Right lobe of liver (tissue), 6 donors: Measurements from ENCODE around the gene CACNA1E. TPM values are rescaled to one million over a fixed set of nuclear protein-coding genes. Genes with fewer than 3 reads are reported as not detected.

Source experiments
- ATAC-seq, 4 donors: fragments of 200-7000 bp; cut with Tn5 transposase; one replicate each; pipeline ENCODE4 v1.9.1; 2020; ENCODE audit warnings: mild to moderate bottlenecking in 4 of 4, moderate library complexity in 4 of 4
- DNase-seq, 3 donors: peaks; one replicate each; pipeline ENCODE4 v3.0.0-alpha.2; 2020
- H3K27ac ChIP-seq, 3 donors: fragments of 200-600 bp; one replicate each; pipeline ENCODE4 v1.8.0; 2022
- H3K27me3 ChIP-seq, 2 donors: fragments of 200-600 bp; one replicate each; pipeline ENCODE4 v1.8.0; 2022
- H3K36me3 ChIP-seq, 4 donors: fragments of 200-600 bp; sonication (generic) in 1 of 4; one replicate each; pipeline versions ENCODE4 v1.5.1 to v1.8.0; 2017 to 2022; ENCODE audit warnings: control low read depth in 1 of 4
- H3K4me1 ChIP-seq, 4 donors: fragments of 200-600 bp; sonication (generic) in 1 of 4; one replicate each; pipeline versions ENCODE4 v1.5.1 to v1.8.0; 2017 to 2022; ENCODE audit warnings: control low read depth in 1 of 4
- H3K4me3 ChIP-seq, 3 donors: fragments of 200-600 bp; one replicate each; pipeline ENCODE4 v1.8.0; 2022
- H3K9me3 ChIP-seq, 4 donors: fragments of 200-600 bp; sonication (generic) in 1 of 4; one replicate each; pipeline versions ENCODE4 v1.5.1 to v1.8.0; 2017 to 2022; ENCODE audit warnings: control low read depth in 1 of 4
- CTCF ChIP-seq, 4 donors: fragments of 200-600 bp in 3 of 4; fragments of 450-650 bp in 1 of 4; IDR thresholded peaks; one replicate each; pipeline versions ENCODE4 v1.5.1 to v1.8.0; 2016 to 2022; ENCODE audit warnings: antibody characterized with exemption in 4 of 4, mild to moderate bottlenecking in 2 of 4
- POLR2A ChIP-seq: fragments of 450-650 bp; IDR thresholded peaks from one replicate; pipeline ENCODE4 v1.6.1; 2017; ENCODE audit warnings: antibody characterized with exemption, mild to moderate bottlenecking
- WGBS: methylation state at CpG from one replicate; pipeline ENCODE4 v1.1.6; 2018; ENCODE audit warnings: low coverage, low lambda C conversion rate; ENCODE audit not compliant: insufficient coverage; ENCODE audit errors: missing lambda C conversion rate; 5-methylcytosine and 5-hydroxymethylcytosine counted together
- intact Hi-C, 2 donors: fragments of 100-400 bp; cut with DNase I; formaldehyde crosslinking; loops; one replicate each; pipeline versions ENCODE4 v1.11.2 to v1.14.1; 2022
- total RNA-seq, 6 experiments: library from RNA; depleted of rRNA in 2 of 6; stranded (reverse); fragments of >200 nt in 2 of 6; fragmentation: NEBNext Ultra II Directional in 3 of 6; extraction: Animal tissue kit (Norgen Biotek cat#: 25700) in 3 of 6; gene quantifications; one replicate each; pipeline versions ENCODE4 v1.1.0 to v1.2.4, GENCODE V29; 2016 to 2023
- donor health status: DM: no; HTN: yes; CAD: no.
- donor health status: DM: no; HTN: no; CAD: no.
- donor health status: DM: no; HTN: no; CAD: no.
- donor health status: DM: no; HTN: yes; CAD: no.
- donor health status: DM: no; HTN: yes; CAD: no.

CACNA1E gene
- total RNA-seq, 6 experiments from 2014 or later, result 0.05 to 0.09 (median 0.06) TPM; not detected in 2

- H3K36me3 ChIP-seq, result no peaks in the 10 kb centered on the region
- no peaks in the 10 kb centered on the region for H3K27me3 ChIP-seq
- DNase-seq (no peak), ATAC-seq (no peak)
- no peaks in the 10 kb centered on the region for H3K4me1 ChIP-seq
- H3K27ac ChIP-seq, result no peak overlapping the region
- TF ChIP-seq POLR2A (no peak), CTCF (IDR thresholded peaks at IDR 0.05) (no peak)
- intact Hi-C loops, result no loop called here
- 46% methylated on average over 2 of the region's 2 CpGs for WGBS
- no peak overlapping the region for H3K4me3 ChIP-seq
- no peaks in the 10 kb centered on the region for H3K9me3 ChIP-seq
Measured at GRCh38 chr1:181804989-181805388, 321.7 kb downstream of the CACNA1E start.

GRCh38 chr1:181806746-181807145, 323.4 kb downstream of the CACNA1E start:
- 48% methylated on average over 2 of the region's 2 CpGs for WGBS
- Histone ChIP-seq H3K27ac (no peak overlapping the region), H3K4me1 (no peaks in the 10 kb centered on the region), H3K27me3 (no peaks in the 10 kb centered on the region), H3K36me3 (no peaks in the 10 kb centered on the region), H3K4me3 (no peak overlapping the region), H3K9me3 (no peaks in the 10 kb centered on the region)
- ATAC-seq, result no peak
- intact Hi-C loops, result no loop called here
- no peak for DNase-seq
- TF ChIP-seq CTCF (IDR thresholded peaks at IDR 0.05) (no peak), POLR2A (no peak)

- DNase-seq (no peak), ATAC-seq (no peak)
- Histone ChIP-seq H3K4me1 (no peaks in the 10 kb centered on the region), H3K36me3 (no peaks in the 10 kb centered on the region), H3K27ac (no peak overlapping the region), H3K4me3 (no peak overlapping the region), H3K27me3 (no peaks in the 10 kb centered on the region), H3K9me3 (no peaks in the 10 kb centered on the region)
- TF ChIP-seq CTCF (IDR thresholded peaks at IDR 0.05) (no peak), POLR2A (no peak)
- 58% methylated on average over 4 of the region's 4 CpGs for WGBS
- intact Hi-C loops, result no loop called here
Measured at GRCh38 chr1:181807251-181807650, 323.9 kb downstream of the CACNA1E start.

GRCh38 chr1:181809991-181810545, 326.8 kb downstream of the CACNA1E start:
- no peak overlapping the region for H3K4me3 ChIP-seq
- no peaks in the 10 kb centered on the region for H3K36me3 ChIP-seq
- 73% methylated on average over 1 of the region's 1 CpG for WGBS
- no peak for DNase-seq
- H3K4me1 ChIP-seq, result no peaks in the 10 kb centered on the region
- TF ChIP-seq CTCF (IDR thresholded peaks at IDR 0.05), result no peak
- no peak for TF ChIP-seq POLR2A
- H3K27ac ChIP-seq, result no peak overlapping the region
- ATAC-seq, result no peak
- no peaks in the 10 kb centered on the region for H3K27me3 ChIP-seq
- intact Hi-C loops, result no loop called here
- no peaks in the 10 kb centered on the region for H3K9me3 ChIP-seq

- WGBS, result 55% methylated on average over 7 of the region's 7 CpGs
- DNase-seq, result no peak
- H3K27me3 ChIP-seq, result no peaks in the 10 kb centered on the region
Measured at GRCh38 chr1:181812208-181812607, 328.9 kb downstream of the CACNA1E start.

More at GRCh38 chr1:181812208-181812607, 328.9 kb downstream of the CACNA1E start:
- H3K36me3 ChIP-seq, result no peaks in the 10 kb centered on the region
- ATAC-seq, result no peak
- H3K9me3 ChIP-seq, result no peaks in the 10 kb centered on the region
- H3K27ac ChIP-seq, result no peak overlapping the region
- intact Hi-C loops, result no loop called here
- no peak overlapping the region for H3K4me3 ChIP-seq
- H3K4me1 ChIP-seq, result no peaks in the 10 kb centered on the region
- TF ChIP-seq POLR2A (no peak), CTCF (IDR thresholded peaks at IDR 0.05) (no peak)
